HFF-Myc (cell line): ENCODE measurements around the gene OLFM3.

Experiments used
- DNase-seq: peaks from one replicate; pipeline ENCODE4 v3.0.0-alpha.2; 2011; ENCODE audit warnings: low read depth; ENCODE audit errors: extremely low read depth
- H3K4me3 ChIP-seq: replicated peaks from 2 replicates; pipeline ENCODE4 v1.5.1; 2011; ENCODE audit warnings: low read depth, mild to moderate bottlenecking, control low read depth, low read length
- TF ChIP-seq, protein P1 (sequence below): IDR thresholded peaks from 2 replicates; pipeline ENCODE4 v1.5.1; 2012; ENCODE audit warnings: mild to moderate bottlenecking, low read depth, low read length, control low read depth; ENCODE audit errors: missing control alignments

The OLFM3 gene

DNA sequence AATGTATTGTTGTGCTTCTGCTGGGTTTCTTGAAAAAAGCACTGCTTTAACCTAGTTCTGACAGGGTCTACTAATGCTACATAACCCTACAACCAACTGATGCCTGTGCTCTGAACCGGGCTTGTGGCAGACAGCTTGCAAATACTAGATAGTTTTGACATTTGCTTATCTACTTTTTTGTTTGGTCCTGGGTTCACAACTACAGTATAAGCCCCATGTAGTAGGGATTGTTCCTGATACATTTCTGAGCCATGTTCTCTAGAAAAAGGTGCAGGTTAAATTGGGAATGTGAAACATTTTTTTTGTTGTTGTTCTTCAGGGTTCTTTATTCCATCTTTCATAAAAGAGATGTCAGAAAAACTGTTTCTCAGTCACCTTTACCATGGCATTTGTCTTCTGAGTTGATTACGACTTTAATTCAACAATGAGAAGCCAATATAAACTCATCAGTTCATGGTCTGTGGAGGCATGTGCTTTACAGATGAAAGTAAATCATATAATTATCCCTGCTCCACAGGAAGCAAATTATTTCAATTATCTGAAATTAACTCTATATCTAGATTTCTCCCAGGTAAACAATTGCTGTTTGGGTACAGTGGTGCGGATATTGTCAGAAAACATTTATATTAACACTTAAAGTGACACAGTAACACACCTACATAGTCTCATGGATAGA is 22.0 kb downstream of the OLFM3 start:
- H3K4me3 ChIP-seq = no peak overlapping the region
- no peak for DNase-seq
- TF ChIP-seq, protein P1, sequence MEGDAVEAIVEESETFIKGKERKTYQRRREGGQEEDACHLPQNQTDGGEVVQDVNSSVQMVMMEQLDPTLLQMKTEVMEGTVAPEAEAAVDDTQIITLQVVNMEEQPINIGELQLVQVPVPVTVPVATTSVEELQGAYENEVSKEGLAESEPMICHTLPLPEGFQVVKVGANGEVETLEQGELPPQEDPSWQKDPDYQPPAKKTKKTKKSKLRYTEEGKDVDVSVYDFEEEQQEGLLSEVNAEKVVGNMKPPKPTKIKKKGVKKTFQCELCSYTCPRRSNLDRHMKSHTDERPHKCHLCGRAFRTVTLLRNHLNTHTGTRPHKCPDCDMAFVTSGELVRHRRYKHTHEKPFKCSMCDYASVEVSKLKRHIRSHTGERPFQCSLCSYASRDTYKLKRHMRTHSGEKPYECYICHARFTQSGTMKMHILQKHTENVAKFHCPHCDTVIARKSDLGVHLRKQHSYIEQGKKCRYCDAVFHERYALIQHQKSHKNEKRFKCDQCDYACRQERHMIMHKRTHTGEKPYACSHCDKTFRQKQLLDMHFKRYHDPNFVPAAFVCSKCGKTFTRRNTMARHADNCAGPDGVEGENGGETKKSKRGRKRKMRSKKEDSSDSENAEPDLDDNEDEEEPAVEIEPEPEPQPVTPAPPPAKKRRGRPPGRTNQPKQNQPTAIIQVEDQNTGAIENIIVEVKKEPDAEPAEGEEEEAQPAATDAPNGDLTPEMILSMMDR = no peak

DNA sequence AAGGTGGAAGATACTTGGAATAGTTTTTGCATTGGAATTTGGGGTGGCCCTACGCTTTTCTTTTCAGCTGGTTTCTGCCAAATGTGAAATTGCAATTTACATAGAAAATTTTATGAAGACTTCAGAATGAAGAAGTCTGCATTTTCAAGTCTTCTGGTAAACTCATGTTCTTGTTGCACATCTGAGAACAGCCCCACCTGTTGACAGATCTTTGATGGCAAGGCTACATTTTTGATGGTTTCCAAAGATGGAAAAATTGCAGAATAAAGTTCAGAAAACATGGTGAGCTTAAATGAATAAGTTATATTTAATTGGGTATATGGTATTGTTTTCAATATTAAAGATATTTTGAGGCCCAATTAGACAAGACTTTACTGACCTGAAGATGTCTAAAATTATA is 25.4 kb downstream of the OLFM3 start:
- DNase-seq = no peak
- TF ChIP-seq, protein P1 = no peak
- H3K4me3 ChIP-seq = no peak overlapping the region

DNA sequence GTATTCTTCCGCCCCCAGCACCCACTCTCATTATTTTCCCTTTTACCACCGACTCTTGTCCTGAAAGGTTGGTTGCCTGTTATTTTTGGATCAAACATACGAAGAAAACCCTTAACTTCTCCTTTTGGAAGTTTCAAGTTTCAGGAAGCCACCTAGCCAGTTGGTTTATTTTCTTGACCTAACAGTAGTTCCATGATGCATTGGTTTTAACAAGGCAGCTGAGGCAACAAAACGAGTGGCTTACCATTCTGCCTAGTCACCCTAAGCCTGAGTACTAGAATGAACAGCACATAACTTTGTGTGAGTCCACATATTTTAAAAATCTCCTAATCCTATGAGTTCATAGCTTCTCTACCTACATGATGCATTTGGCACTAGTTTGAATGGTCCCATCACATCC is 28.9 kb downstream of the OLFM3 start:
- no peak for DNase-seq
- H3K4me3 ChIP-seq = no peak overlapping the region
- TF ChIP-seq, protein P1 = no peak

DNA sequence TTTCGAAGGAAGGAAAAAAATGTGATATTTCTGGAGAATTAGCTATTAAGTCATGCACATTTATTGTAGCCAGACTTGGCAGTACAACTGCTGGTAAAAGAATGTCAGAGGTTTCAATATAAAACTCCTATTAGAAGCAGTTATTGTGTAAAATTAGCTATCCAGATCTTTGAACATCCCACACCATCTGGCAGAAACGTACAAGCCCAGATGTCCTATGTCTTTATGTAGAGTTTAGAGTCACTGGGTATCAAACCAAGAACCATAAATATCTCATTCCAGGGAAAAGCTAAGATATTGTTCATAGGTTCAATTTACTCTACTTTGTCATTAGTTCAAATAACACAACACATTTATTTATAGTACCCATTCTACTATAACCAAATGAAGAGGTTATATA is 31.4 kb downstream of the OLFM3 start:
- DNase-seq = no peak
- TF ChIP-seq, protein P1 = no peak
- H3K4me3 ChIP-seq = no peak overlapping the region

DNA sequence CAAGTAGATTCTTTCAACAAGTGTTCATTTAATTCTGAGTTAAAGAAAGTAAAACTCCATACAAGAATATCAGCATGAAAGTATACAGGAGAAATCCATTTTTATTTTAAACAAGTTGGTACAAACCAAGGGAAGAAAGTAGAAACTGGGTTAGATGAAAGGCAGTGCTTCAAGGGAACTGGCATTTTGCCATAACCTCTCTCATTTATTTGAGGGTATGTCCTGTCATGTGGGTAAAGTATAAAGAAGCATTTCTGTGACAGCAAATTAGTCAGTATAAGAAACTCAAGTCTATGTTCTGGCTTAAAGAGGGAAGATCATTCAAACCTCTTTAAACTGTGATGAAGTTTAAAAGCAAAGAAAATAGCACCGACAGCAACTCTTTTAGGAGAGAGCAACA is 32.0 kb downstream of the OLFM3 start:
- no peak for DNase-seq

DNA sequence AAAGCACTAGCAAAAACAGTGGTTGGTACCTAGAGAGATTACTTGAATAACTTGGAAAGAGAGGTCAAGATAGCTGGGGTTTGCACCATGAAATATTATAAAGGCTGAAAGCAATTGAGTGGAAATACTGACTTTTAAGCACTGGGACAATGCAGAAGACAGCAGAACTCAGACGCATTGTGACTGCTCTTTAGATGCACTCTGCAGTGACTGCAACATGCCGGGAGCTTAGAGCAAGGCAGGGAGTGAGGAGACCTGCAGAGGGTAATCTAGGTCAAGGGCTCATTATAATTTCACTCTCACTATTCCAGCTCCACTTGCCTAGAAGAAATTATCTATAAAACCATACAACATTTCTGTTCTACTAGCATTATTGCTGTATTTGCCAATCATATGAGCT is 36.6 kb downstream of the OLFM3 start:
- TF ChIP-seq, protein P1 = no peak
- DNase-seq = no peak
- no peak overlapping the region for H3K4me3 ChIP-seq

More for the DNA sequence above, 32.0 kb downstream of the OLFM3 start:
- TF ChIP-seq, protein P1 = no peak
- H3K4me3 ChIP-seq = no peak overlapping the region

DNA sequence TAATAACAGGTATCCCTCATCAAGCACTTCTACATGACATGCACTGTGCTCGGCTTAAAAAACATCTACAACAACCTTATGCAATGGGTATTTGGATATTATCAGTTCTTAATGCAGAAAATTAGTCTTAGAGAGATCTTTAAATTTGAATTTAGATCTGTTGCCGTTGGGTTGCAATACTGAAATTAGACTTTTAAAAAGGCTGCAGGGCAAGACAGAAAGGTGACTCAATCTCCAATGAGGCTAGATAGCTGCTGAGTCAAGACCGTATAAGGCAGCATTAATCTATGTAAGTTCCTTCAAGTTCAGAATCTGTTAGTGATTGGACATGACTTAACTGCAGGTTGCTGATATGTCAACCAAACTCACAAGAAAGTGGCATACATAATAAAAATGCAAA is 37.3 kb downstream of the OLFM3 start:
- TF ChIP-seq, protein P1 = no peak
- DNase-seq = no peak
- no peak overlapping the region for H3K4me3 ChIP-seq
